Measurements from ENCODE around the gene CDKN2B-AS1.
"Not testable (repeated sequence)": the region's sequence is repeated elsewhere in the genome, so short reads cannot be mapped to it uniquely, and the experiment has no call there.

CDKN2B-AS1 gene

DNA sequence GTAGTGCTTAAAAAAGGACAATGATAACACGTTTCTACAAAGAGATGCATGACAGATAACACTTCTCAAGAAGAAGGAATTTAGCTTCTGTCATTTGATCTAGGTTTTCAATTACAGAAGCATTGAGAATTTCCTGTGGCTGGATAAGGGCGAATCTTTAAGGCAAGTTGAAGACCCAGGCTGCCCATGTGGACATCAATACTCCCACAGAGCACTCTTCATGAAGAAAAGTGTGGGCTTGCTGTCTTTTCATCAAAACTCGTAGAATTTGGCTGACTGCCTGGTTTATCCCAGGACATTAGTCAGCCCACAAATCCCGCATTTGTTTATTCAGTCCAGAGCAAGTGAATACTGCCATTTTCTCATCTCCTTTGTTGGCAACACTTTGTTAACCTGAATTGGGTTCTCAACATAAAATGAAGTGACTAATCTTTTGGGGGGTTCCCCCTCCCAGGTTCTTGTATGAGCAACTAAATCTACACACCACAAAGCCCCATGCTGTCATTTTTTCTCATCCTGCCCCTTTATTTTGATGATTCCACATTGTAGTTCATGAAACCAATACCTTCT lies 57.9 kb downstream of the CDKN2B-AS1 start:
- ChIA-PET CTCF (interaction anchor here (0.6 to 1.3 kb wide), 3 partner anchors 29 to 68 kb away, joined by 3 to 4 read pairs (median 3); partner anchors contain the start of gene CDKN2B), POLR2A (ENCODE audit: low non-redundant PET) (no interaction called here)
- DNase-seq (ENCODE audit: low spot score): peak; percentile 89
- no peak overlapping the region for H3K27ac ChIP-seq
- no peak for TF ChIP-seq CTCF (conservative IDR thresholded peaks at IDR 0.05; ENCODE audit: low read depth)

- H3K27ac ChIP-seq: no peak overlapping the region
- ChIA-PET POLR2A (ENCODE audit: low non-redundant PET) (no interaction called here), CTCF (interaction anchor here (1.2 to 1.3 kb wide), 2 partner anchors 28 to 44 kb away, joined by 3 to 4 read pairs; partner anchors contain the start of gene CDKN2B)
- TF ChIP-seq CTCF (conservative IDR thresholded peaks at IDR 0.05; ENCODE audit: low read depth): no peak
- DNase-seq (ENCODE audit: low spot score): no peak
Measured at GRCh38 chr9:22053178-22053577, 58.6 kb downstream of the CDKN2B-AS1 start.

- DNase-seq (ENCODE audit: low spot score): no peak
- ChIA-PET CTCF (interaction anchor here (0.6 to 1.2 kb wide), 3 partner anchors 14 to 230 kb away, joined by 3 to 4 read pairs (median 4); partner anchors contain the start of gene CDKN2B), POLR2A (ENCODE audit: low non-redundant PET) (interaction anchor here (0.5 kb wide), 1 partner anchor 9 kb away, joined by 3 read pairs; no protein-coding TSS in a partner anchor)
- no peak overlapping the region for H3K27ac ChIP-seq
- no peak for TF ChIP-seq CTCF (conservative IDR thresholded peaks at IDR 0.05; ENCODE audit: low read depth)
Measured at GRCh38 chr9:22054076-22054475, 59.5 kb downstream of the CDKN2B-AS1 start.

GRCh38 chr9:22054529-22054928 lies 59.9 kb downstream of the CDKN2B-AS1 start:
- no peak overlapping the region for H3K27ac ChIP-seq
- no peak for DNase-seq (ENCODE audit: low spot score)
- ChIA-PET CTCF (interaction anchor here (0.6 kb wide), 2 partner anchors 14 to 230 kb away, joined by 3 to 4 read pairs; no protein-coding TSS in a partner anchor), POLR2A (ENCODE audit: low non-redundant PET) (interaction anchor here (0.5 kb wide), 1 partner anchor 8 kb away, joined by 3 read pairs; no protein-coding TSS in a partner anchor)
- TF ChIP-seq CTCF (conservative IDR thresholded peaks at IDR 0.05; ENCODE audit: low read depth): no peak

- ChIA-PET CTCF (no interaction called here), POLR2A (ENCODE audit: low non-redundant PET) (no interaction called here)
- no peak overlapping the region for H3K27ac ChIP-seq
- DNase-seq (ENCODE audit: low spot score): no peak
- no peak for TF ChIP-seq CTCF (conservative IDR thresholded peaks at IDR 0.05; ENCODE audit: low read depth)
Measured at GRCh38 chr9:22055090-22055489, 60.5 kb downstream of the CDKN2B-AS1 start.

- H3K27ac ChIP-seq: no peak overlapping the region
- DNase-seq (ENCODE audit: low spot score): no peak
- ChIA-PET CTCF (interaction anchor here (0.5 kb wide), 1 partner anchor 49 kb away, joined by 3 read pairs; no protein-coding TSS in a partner anchor), POLR2A (ENCODE audit: low non-redundant PET) (no interaction called here)
- no peak for TF ChIP-seq CTCF (conservative IDR thresholded peaks at IDR 0.05; ENCODE audit: low read depth)
Measured at GRCh38 chr9:22056402-22056801, 61.8 kb downstream of the CDKN2B-AS1 start.

GRCh38 chr9:22057972-22058371 lies 63.4 kb downstream of the CDKN2B-AS1 start:
- DNase-seq (ENCODE audit: low spot score); POLR2A ChIA-PET (ENCODE audit: low non-redundant PET); H3K27ac ChIP-seq: not testable (repeated sequence)
- CTCF ChIA-PET: interaction anchor here (0.7 kb wide), 1 partner anchor 20 kb away, joined by 3 read pairs; no protein-coding TSS in a partner anchor
